Tibial artery (tissue), 4 donors: ENCODE measurements around the gene GYPC.

Experiments
- DNase-seq, 2 donors: peaks; one replicate each; pipeline ENCODE4 v3.0.0-alpha.2; 2019
- H3K27ac ChIP-seq, 2 donors: fragments of 200-600 bp; sonication (generic) in 1 of 2; 1 replicate in 1 of 2; 2 replicates in 1 of 2; pipeline ENCODE4 v1.5.1; 2018 to 2019; ENCODE audit warnings: mild to moderate bottlenecking in 1 of 2
- H3K27me3 ChIP-seq, 2 donors: fragments of 200-600 bp; sonication (generic) in 1 of 2; one replicate each; pipeline versions ENCODE4 v1.5.1 to v1.6.0; 2016 to 2019
- H3K36me3 ChIP-seq, 3 donors: fragments of 200-600 bp; sonication (generic) in 2 of 3; one replicate each; pipeline ENCODE4 v1.5.1; 2016 to 2019; ENCODE audit warnings: mild to moderate bottlenecking in 2 of 3
- H3K4me1 ChIP-seq, 4 donors: fragments of 200-600 bp; sonication (generic) in 2 of 4; 1 replicate in 3 of 4; 2 replicates in 1 of 4; pipeline ENCODE4 v1.5.1; 2016 to 2019
- H3K4me3 ChIP-seq, 2 donors: fragments of 200-600 bp; sonication (generic) in 1 of 2; 1 replicate in 1 of 2; 2 replicates in 1 of 2; pipeline ENCODE4 v1.5.1; 2018 to 2019; ENCODE audit warnings: mild to moderate bottlenecking in 2 of 2
- H3K9me3 ChIP-seq, 3 donors: fragments of 200-600 bp; sonication (generic) in 1 of 3; one replicate each; pipeline ENCODE4 v1.5.1; 2016 to 2019
- CTCF ChIP-seq, 2 experiments: fragments of 200-600 bp in 1 of 2; fragments of 450-650 bp in 1 of 2; IDR thresholded peaks; one replicate each; pipeline ENCODE4 v1.5.1; 2017 to 2019; ENCODE audit warnings: antibody characterized with exemption in 2 of 2, mild to moderate bottlenecking in 1 of 2, moderate library complexity in 1 of 2
- intact Hi-C: fragments of 100-400 bp; cut with DNase I; formaldehyde crosslinking; loops from one replicate; pipeline ENCODE4 v1.15.0; 2023; ENCODE audit warnings: low total_unique reads

The GYPC gene

GRCh38 chr2:126659562-126660467 lies 3.9 kb downstream of the GYPC start:
- Histone ChIP-seq H3K36me3 (peaks cover 0 to 4% (median 0%) of the 10 kb centered on the region in 3 donors), H3K9me3 (no peaks in the 10 kb centered on the region), H3K27ac (peak overlapping the region; percentile 99 to 100), H3K4me1 (peaks cover 0 to 87% (median 53%) of the 10 kb centered on the region in 4 donors), H3K27me3 (no peaks in the 10 kb centered on the region), H3K4me3 (no peak overlapping the region)
- intact Hi-C loops: loop anchor here (10.0 kb wide), 1 partner anchor 415 kb away; no protein-coding TSS in a partner anchor
- no peak for TF ChIP-seq CTCF (IDR thresholded peaks at IDR 0.05)
- no peak for DNase-seq

GRCh38 chr2:126660971-126661370 lies 5.0 kb downstream of the GYPC start:
- Histone ChIP-seq H3K27ac (peak overlapping the region in 1 of 2 donors; percentile 100), H3K4me1 (peaks cover 0 to 89% (median 53%) of the 10 kb centered on the region in 4 donors), H3K4me3 (no peak overlapping the region)

GRCh38 chr2:126661702-126662500 lies 5.9 kb downstream of the GYPC start:
- no peak for TF ChIP-seq CTCF (IDR thresholded peaks at IDR 0.05)
- Histone ChIP-seq H3K9me3 (no peaks in the 10 kb centered on the region), H3K27me3 (no peaks in the 10 kb centered on the region), H3K36me3 (peaks cover 0 to 4% (median 0%) of the 10 kb centered on the region in 3 donors), H3K27ac (no peak overlapping the region), H3K4me3 (no peak overlapping the region), H3K4me1 (peaks cover 0 to 97% (median 60%) of the 10 kb centered on the region in 4 donors)
- intact Hi-C loops: no loop called here
- DNase-seq: no peak

More at GRCh38 chr2:126660971-126661370, 5.0 kb downstream of the GYPC start:
- no peaks in the 10 kb centered on the region for H3K9me3 ChIP-seq
- H3K27me3 ChIP-seq: no peaks in the 10 kb centered on the region
- TF ChIP-seq CTCF (IDR thresholded peaks at IDR 0.05): no peak
- intact Hi-C loops: no loop called here
- DNase-seq: no peak
- H3K36me3 ChIP-seq: peaks cover 0 to 4% (median 0%) of the 10 kb centered on the region in 3 donors

- no peak for DNase-seq
- no peak for TF ChIP-seq CTCF (IDR thresholded peaks at IDR 0.05)
- no peak overlapping the region for H3K27ac ChIP-seq
- intact Hi-C loops: no loop called here
- H3K27me3 ChIP-seq: no peaks in the 10 kb centered on the region
- peaks cover 0 to 4% (median 0%) of the 10 kb centered on the region in 3 donors for H3K36me3 ChIP-seq
- H3K4me1 ChIP-seq: peaks cover 0 to 92% (median 56%) of the 10 kb centered on the region in 4 donors
- H3K4me3 ChIP-seq: no peak overlapping the region
- no peaks in the 10 kb centered on the region for H3K9me3 ChIP-seq
These were observed 6.7 kb downstream of the GYPC start for GRCh38 chr2:126662621-126663020.

GRCh38 chr2:126663184-126663963 lies 7.4 kb downstream of the GYPC start:
- Histone ChIP-seq H3K9me3 (no peaks in the 10 kb centered on the region), H3K4me1 (peaks cover 0 to 91% (median 48%) of the 10 kb centered on the region in 4 donors), H3K36me3 (peaks cover 0 to 4% (median 0%) of the 10 kb centered on the region in 3 donors), H3K4me3 (no peak overlapping the region), H3K27ac (peak overlapping the region; percentile 6 to 35), H3K27me3 (no peaks in the 10 kb centered on the region)
- intact Hi-C loops: no loop called here
- no peak for TF ChIP-seq CTCF (IDR thresholded peaks at IDR 0.05)
- no peak for DNase-seq
